Measurements from ENCODE around the gene SCAP.
"Not testable (repeated sequence)": the region's sequence is repeated elsewhere in the genome, so short reads cannot be mapped to it uniquely, and the experiment has no call there.

SCAP gene

DNA sequence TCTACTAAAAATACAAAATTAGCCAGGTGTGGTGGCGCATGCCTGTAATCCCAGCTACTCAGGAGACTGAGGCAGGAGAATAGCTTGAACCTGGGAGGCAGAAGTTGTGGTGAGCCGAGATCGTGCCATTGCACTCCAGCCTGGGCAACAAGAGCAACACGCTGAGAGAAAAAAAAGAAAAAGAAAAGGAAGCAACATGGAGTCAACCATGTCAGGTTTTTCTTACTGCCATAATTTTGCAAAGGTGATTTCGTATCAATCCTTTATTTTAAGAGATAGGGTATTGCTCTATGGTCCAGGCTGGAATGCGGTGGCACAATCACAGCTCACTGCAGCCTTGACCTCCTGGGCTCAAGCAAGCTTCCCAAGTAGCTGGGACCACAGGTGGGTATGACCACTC lies 4.5 kb upstream of the SCAP start:
- DNase-seq: not testable (repeated sequence)

DNA sequence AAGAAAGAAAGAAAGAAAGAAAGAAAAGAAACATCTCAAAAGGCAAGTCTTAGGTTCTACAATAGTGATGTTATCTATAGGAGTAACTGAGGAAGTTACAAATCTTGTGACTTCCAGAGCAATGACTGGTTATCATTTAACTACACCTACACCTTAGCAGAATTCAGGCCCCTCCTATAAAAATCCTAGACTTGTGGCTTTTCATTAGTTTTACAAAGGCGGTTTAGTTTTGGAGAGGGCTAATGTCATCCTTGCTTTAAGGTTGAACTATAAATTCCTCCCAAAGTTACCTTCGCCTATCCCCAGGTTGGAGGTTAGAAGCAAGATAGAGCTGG lies 4.1 kb upstream of the SCAP start:
- no peak for DNase-seq

DNA sequence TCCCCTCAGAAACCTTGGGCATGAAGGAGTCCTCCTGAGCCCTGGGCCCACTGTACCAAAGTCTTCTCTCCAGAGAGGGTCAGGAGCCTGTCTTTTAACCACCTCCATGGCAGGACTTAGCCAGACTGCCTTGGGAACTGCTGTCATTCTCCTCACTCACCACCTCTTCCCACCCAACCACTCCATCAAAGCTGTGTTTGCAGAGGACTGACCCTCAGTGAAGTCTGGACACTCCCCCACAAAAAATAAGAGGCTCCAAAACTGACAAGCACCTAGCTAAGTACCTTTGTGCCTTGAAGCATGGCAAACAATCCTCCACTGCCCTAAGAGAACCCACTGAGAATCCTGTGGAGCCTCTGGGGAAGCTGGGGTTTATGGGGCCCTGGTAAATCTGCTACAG lies 2.3 kb upstream of the SCAP start:
- no peak for DNase-seq

DNA sequence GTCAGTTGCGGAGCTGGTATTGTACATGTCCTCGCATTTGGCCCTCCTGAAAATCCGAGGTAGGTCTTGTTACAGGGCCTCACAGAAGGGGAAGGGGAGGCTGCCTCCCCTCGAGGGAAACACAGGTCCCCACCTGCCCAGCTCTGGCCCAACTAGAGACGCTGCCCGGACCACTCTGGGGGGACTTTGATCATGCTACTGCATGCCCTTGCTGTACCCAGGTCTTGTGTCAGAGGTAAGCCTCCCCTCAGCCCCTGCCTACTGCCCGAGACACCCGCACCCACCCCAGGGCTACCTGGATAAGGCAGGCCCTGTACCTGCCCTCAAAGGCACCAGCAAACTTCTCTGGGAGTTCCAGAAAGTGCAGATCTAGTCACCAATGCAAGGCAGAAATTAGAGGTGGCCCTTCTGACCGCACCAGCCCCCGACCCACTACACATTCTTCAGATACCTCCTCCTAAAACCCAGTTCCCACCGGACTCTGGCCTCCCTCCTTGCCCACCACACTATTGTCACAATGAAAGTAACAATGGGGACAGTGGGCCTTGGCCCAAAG lies 981 bp upstream of the SCAP start:
- no peak for DNase-seq

DNA sequence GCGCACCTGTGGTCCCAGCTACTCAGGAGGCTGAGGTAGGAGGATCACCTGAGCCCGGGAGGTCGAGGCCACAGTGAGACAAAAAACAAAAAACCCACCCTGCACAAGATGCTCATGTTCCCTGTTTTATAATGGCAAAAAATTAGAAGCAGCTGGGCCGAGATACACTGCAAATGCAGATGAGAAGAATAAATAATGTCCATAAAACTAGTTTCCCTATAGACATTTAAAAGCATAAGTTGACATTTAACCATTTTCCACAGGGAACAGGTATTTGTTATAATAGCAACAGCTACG lies 537 bp upstream of the SCAP start:
- DNase-seq: peak; percentile 16

DNA sequence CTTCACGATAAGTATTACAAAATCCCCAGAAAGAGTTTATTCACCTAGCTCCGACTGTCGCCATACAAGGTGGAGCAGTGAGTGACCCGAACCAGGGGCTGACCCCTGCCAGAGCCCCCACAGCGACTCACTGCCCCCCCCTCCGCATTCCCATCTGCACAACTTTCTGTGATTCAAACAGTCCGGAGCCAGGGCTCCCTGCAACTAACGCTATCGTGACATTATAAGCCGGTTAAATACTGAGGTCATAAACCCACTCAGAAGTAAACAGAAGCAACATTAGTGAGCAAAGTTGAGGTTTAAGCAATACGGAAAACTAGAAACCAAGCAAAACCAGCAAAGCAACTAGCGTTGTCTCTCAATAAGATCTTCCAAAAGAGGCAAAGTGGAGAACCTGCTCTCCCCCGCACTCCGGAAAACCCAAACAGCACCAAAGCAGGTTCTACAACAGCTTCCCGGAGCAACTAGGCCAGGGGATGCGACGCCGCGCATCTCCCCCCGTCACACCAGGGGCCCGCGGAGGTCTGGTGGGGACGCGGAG lies 642 bp downstream of the SCAP start:
- DNase-seq: no peak

DNA sequence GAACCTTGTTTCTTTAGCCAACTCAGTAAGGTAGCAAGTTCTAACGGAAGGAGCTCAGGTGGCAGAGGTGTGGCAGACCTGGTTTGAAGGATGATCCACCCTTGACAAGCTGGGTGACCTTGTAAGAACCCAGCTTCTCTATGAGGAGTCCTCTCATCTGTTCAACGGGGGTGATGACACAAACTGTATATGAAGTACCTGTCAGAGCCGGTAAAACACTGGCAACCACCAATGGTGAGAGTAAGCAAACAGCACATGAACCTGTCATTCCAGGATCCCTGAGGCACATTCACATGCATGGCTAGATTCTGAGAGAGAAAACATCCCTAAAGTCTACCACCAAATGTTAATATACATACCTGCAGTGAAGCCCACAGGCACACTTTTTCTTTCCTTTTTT lies 2.4 kb downstream of the SCAP start:
- no peak for DNase-seq

DNA sequence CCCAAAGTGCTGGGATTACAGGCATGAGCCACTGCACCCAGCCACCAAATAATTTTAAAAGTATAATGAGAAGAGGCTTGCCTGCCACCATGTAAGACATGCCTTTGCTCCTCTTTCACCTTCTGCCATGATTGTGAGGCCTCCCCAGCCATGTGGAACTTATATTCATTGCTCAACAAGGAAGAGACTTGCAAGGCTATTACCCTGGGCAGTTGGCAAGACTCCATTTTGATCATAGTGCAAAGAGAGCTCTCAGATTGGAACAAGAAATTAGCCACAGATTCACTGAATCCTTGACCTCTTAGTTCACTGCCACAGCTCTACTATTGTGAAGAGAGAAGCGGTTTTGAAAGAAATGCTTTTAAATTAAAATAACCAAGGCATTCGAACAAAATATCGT lies 6.1 kb downstream of the SCAP start:
- no peak for DNase-seq

DNA sequence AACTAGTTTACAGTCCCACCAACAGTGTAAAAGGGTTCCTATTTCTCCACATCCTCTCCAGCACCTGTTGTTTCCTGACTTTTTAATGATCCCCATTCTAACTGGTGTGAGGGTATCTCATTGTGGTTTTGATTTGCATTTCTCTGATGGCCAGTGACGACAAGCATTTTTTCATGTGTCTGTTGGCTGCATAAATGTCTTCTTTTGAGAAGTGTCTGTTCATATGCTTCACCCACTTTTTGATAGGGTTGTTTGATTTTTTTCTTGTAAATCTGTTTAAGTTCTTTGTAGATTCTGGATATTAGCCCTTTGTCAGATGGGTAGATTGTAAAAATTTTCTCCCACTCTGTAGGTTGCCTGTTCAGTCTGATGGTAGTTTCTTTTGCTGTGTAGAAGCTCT lies 7.4 kb downstream of the SCAP start:
- not testable (repeated sequence) for DNase-seq

DNA sequence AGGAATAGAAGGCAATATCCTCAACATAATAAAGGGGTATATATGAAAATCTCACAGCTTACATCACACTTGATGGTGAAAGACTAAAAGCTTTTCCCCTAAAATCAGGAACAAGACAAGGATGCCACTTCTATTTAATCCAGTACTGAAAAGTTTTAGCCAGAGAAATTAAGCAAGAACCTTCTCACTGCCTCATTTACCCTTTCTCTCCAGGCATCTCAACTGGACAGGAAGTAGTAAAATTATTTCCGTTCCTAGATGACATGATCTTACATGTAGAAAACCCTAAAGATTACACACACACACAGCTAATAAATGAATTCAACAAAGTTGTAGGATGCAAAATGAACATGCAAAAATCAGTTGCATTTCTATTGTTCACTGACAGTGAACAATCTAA lies 11.2 kb downstream of the SCAP start:
- DNase-seq: no peak

DNA sequence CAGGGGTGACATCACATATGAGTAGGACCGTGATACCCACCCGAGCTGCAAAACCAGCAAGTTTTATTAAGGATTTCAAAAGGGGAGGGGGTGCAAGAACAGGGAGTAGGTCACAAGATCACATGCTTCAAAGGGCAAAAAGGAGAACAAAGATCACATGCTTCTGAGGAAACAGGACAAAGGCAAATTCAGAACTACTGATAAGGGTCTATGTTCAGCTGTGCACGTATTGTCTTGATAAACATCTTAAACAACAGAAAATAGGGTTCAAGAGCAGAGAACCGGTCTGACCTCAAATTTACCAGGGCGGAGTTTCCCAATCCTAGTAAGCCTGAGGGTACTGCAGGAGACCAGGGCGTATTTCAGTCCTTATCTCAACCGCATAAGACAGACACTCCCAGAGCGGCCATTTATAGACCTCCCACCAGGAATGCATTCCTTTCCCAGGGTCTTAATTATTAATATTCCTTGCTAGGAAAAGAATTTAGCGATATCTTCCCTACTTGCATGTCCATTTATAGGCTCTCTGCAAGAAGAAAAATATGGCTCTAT lies 16.1 kb downstream of the SCAP start:
- DNase-seq: not testable (repeated sequence)

DNA sequence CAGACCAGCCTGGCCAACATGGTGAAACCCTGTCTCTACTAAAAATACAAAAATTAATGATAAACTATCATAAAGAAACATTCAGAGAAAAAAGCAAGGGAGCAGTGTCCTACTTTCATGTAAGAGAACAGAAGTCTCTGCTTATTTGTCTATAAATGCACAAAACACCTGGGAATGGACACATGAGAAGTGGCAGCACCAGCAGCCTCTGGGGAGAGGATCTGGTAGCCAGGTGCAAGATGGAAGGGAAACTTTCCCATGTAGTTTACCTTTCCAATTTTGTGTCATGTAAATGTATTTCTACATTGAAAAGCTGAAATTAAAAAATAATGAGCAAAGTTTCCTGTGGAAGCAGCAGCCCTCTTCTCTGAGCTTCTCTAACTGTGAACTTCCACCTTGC lies 18.8 kb downstream of the SCAP start:
- peak; percentile 1 for DNase-seq

DNA sequence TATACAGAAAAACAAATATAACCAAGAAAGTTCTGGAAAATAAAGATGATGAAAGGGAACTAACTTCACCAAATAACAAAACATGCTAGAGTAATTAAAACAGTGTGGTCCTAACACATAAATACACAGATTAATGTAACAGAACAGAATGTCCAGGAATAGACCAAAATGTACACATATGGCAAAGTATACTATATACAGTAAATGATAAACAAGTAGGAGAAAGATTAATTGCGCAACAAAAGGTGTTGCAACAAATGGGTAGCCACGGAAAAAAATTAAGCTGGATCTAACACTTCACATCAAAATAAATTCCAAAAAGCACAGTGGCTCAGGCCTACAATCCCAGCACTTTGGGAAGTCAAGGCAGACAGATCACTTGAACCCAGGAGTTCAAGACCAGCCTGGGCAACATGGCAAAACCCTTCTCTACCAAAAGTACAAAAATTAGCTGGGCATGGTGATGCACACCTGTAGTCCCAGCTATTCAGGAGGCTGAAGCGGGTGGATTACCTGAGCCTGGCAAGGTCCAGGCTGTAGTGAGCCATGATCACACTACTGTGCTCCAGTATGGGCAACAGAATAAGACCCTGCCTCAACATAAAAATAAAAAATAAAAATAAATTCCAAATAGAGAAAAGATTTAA lies 19.8 kb downstream of the SCAP start:
- DNase-seq: no peak

DNA sequence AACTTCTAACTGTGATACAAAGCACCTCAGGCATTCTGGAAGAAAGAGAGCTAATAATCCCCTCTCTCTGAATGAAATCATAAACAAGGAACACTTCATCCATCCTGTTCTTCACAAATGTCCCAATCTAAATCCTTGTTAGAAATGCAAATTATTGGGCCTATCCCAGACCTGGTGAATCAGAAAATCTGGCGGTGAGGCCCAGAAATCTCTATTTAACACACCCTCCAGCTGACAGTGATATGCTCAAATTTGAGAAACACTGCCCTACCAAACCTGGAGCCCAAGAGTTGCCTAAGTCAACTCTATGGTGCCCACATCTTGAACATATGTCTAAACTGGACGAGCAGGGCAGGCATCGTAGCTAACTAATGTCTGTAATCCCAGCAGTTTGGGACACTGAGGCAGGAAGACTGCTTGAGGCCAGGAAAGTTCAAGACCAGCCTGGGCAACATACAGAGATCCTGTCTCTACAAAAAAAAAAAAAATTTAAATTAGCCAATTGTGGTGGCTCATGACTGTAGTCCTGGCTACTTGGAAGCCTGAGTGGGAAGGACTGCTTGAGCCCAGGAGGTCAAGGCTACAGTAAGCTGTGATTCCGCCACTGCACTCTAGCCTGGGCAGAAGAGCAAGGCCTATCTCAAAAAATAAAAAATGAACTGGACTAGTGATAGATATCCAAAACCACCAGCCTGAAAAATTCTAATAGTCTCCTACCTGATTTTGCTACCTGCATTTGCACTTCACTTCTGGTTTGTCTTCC lies 23.1 kb downstream of the SCAP start:
- DNase-seq: no peak

DNA sequence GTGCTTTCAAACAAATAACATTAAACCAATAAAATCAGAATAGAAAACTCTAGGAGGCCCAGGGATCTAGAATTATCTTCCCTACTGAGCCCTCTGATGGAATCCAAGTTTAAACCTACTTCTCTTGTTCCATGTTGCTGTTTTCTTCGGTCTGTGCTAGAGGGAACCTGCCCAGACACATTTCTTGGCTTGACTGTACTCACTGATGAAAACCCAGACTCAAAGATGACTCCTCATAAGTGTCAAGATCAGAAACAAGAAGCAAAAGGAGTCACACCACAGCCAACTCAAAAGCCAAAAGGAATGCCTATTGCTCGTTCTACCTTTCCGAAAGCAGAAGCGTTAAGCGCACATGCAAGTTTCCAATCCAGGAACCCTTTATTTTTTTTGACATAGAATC lies 31.6 kb downstream of the SCAP start:
- no peak for DNase-seq

DNA sequence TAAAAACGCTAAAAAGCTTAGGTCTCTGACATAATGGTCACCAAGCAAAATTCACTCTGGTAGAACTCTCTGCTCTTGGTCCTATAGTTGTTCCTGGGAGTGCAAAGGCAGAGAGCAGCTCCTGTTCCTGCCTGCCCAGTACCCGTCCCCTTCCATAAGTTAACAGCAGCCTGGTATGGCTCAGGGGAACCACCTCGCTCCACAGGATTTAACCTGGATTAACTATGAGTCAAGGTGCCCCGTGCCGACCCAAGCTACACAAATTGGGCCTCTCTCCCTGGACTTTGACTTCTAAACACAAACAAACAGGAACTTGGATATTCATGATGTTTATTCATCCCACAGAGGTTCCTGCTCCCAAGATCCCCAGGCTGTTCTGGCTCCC lies 32.1 kb downstream of the SCAP start:
- no peak for DNase-seq

DNA sequence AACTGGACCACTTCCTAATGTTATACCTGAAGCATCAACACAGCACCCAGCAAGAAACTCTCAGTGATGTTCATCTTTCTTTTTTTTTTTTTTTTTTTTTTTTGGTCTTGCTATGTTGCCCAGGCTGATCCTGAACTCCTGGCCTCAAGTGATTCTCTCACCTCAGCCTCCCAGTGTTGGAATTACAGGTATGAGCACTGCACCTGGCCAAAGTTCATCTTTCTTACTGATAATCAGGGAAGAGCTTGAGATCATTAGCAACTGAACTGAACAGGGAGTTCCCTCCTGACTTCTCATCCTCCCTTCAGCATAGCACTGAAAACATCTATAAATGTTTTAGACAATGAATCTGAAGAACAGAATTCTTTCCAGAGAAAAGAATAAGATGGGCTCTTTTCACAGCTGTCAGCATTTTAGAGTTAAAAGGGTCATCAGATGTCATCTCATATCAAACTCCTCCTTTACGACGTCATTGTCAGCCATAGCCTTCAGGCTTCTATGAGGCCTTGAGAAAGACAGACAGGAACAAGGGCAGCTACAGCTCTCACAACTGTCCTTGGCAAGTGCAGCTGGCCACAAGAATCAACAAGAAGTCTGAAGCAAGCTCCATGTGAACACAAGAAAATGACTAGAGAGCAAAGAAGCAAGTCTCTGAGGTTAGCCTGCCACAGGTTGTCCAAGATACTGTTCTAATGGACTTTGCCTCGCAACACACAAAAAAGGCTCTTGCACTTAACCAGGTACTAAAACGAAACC lies 33.8 kb downstream of the SCAP start:
- DNase-seq: no peak

DNA sequence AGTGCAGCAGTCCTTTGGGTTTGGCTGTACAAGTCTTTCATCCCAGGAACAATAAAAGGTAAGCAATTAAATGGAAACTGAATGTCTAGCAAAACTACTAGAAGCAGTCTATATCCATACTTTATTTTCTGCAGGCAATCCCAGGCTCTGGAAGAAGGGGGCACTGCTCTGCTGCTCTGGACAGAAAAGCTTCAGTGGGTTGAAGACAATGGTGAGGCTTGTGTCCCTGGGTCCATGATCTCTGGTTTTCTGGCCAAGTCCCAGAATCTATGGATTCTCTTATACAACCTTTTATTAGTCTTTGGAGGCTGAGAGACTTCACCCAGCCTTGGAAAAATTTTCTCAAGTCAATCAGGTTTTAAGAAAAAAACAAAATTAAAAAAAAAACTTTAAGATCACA lies 35.6 kb downstream of the SCAP start:
- no peak for DNase-seq

DNA sequence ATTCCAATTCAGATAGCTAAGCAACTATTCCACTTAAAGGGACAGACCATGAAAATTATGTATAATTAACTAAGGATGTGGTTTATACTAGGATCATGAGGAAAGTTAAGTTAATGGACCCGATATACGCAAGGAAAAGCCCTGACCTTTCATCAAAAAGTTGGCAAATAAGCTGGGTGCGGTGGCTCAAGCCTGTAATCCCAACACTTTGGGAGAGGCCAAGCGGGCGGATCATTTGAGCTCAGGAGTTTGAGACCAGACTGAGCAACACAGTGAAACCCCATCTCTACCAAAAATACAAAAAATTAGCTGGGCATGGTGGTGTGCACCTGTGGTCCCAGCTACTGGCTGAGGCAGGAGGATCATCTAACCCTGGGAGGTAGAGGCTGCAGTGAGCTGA lies 39.6 kb downstream of the SCAP start:
- DNase-seq: no peak

DNA sequence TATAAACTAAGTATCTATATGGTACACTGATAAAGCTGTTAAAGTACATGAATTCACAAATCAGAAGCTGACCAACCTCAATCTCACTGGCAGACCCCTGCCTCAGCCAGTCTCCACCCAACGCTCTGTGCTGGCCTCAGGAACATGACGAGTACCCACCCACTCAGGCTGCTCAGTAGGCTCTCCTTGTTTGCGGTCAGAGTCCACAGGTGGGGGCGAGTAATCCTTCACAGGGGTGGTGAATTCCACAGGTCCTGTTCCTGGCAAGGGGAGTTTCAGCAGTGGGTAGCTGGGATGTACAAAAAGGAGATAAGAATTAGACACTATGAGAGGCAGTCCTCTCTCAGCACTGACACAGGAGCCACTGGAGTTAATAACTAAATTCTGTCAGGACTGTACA lies 40.9 kb downstream of the SCAP start:
- no peak for DNase-seq

DNA sequence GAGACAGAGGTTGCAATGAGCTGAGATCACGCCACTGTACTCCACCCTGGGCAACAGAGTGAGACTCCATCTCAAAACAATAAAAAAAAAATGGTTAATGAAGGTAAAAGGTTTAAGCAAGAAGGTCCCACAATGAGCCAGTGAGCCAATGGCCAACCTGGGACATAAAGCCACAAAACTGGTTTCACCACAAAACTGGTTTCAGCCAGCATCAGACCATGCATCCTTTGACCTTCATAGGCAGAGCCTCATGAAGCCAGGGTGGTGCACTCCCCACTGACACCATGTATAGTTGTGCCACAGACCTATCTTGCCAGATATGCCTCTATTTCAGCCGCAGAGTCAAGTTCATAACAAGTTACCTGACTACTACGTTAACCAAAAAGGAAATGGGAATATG lies 41.9 kb downstream of the SCAP start:
- no peak for DNase-seq

DNA sequence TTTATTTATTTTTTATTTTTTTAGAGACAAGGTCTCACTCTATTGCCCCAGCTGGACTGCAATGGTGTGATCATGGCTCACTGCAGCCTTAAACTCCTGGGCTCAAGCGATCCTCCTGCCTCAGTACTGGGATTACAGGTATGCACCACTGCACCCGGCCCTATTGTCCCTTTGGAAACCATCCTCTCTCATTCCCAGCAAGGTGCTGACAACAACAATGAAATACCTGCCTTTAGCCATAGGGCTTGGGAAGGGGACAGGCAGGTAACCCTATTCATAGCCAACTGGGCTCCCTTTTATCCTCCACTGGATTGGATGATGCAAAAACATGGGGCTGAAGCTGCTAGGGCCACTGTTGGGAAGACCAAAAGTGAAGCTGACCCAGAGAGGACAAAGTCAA lies 43.1 kb downstream of the SCAP start:
- no peak for DNase-seq

DNA sequence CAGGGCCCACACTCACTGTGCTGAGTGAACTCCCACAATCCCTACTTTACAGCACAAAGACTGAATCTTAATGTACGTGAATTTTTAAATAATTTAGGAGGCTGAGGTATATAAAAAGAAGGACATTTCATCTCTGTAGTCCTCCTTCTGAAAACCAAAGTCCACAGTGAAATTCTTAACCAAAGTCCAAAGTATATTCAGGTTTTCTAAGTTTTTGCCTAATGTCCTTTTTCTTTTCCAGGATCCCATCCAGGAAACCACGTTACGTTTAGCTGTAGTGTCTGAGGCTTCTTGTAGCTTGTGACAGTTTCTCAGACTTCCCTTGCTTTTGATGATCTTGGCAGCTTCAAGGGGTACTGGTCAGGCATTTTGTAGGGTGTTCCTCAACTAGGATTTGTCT lies 44.5 kb downstream of the SCAP start:
- DNase-seq: no peak

DNA sequence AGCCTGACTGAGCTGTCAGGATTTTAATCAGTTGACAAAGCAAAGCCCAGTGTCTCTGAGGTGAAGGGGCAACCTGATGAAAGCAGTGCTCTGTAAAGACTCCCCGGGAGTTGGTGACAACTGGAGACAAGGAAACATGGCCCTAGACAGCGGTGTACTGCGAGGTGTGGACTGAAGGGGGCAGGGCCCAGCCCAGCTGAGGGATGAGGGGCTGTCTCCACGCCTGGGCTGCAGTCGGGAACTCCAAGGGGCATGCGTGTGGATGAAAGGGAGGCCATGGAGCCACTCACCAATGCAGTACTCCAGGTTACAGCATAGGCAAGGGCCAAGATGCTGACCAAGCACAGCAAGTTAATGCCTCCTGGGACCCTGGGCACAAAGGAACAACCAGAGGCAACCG lies 45.1 kb downstream of the SCAP start:
- DNase-seq: no peak
